GM23338 (cell line): Measurements from ENCODE around the gene ZNF778.

Source experiments
- CREB1 ChIP-seq: fragments of 250-450 bp; sonication (Bioruptor Pico); IDR thresholded peaks from 2 replicates; pipeline ENCODE4 v1.5.0; 2020; ENCODE audit warnings: low read depth, mild to moderate bottlenecking, moderate library complexity
- CTCF ChIP-seq, 2 experiments: fragments of 200-600 bp in 1 of 2; sonication (generic) in 1 of 2; conservative IDR thresholded peaks; 2 replicates each; pipeline versions ENCODE4 v1.5.1 to v1.6.1; 2016 to 2017; ENCODE audit warnings: antibody characterized with exemption in 2 of 2, low read depth in 2 of 2, mild to moderate bottlenecking in 2 of 2, moderate library complexity in 1 of 2
- EZH2 ChIP-seq: fragments of 200-600 bp; sonication (generic); IDR thresholded peaks from one replicate; pipeline ENCODE4 v1.8.0; 2017; ENCODE audit warnings: antibody characterized with exemption, mild to moderate bottlenecking, low read depth; ENCODE audit not compliant: unreplicated experiment
- EZH2phosphoT487 ChIP-seq: fragments of 200-600 bp; sonication (generic); IDR thresholded peaks from one replicate; pipeline ENCODE4 v1.8.1; 2018; ENCODE audit warnings: antibody characterized with exemption; ENCODE audit not compliant: unreplicated experiment
- NANOG ChIP-seq: IDR thresholded peaks from 2 replicates; pipeline ENCODE4 v1.6.1; 2016; ENCODE audit warnings: antibody characterized with exemption, borderline replicate concordance
- POLR2AphosphoS5 ChIP-seq: IDR thresholded peaks from 2 replicates; pipeline ENCODE4 v1.6.1; 2016; ENCODE audit warnings: antibody characterized with exemption, low read depth
- REST ChIP-seq: IDR thresholded peaks from one replicate; pipeline ENCODE4 v1.6.1; 2018; ENCODE audit warnings: antibody characterized with exemption; ENCODE audit not compliant: unreplicated experiment
- STAT1 ChIP-seq: IDR thresholded peaks from one replicate; pipeline ENCODE4 v1.6.1; 2016; ENCODE audit warnings: antibody characterized with exemption; ENCODE audit not compliant: unreplicated experiment

GRCh38 chr16:89264800-89265550, 47.5 kb downstream of the ZNF778 start:
- no peak for TF ChIP-seq CTCF (conservative IDR thresholded peaks at IDR 0.05; ENCODE audit: low read depth in 2 of 2)
- TF ChIP-seq STAT1, result no peak
- TF ChIP-seq POLR2AphosphoS5, result no peak
- no peak for TF ChIP-seq REST
- TF ChIP-seq EZH2phosphoT487, result no peak
- TF ChIP-seq EZH2, result no peak
- no peak for TF ChIP-seq CREB1 (CRISPR knock-in tag)
- TF ChIP-seq NANOG, result no peak
